HCT116 (cell line): ENCODE results near the gene VTI1A. TPM values are rescaled to one million over a fixed set of nuclear protein-coding genes. Genes with fewer than 3 reads are reported as not detected.

Experiments
- ATAC-seq: fragments of 200-7000 bp; cut with Tn5 transposase; 2 replicates; pipeline ENCODE4 v1.9.1; 2020; ENCODE audit warnings: mild to moderate bottlenecking, moderate library complexity
- BruUV-seq: library from RNA; stranded (reverse); fragments of 400-500 nt; replicated peaks from 2 replicates; lab custom pipeline; 2021; lab: Mats Ljungman, UMichigan
- CTCF ChIA-PET: fragments of 300-600 bp; sonication (Branson Sonifier 250); formaldehyde crosslinking; loops from one replicate; lab custom pipeline; 2021; ENCODE audit warnings: antibody characterized with exemption; lab: Charles Lee
- POLR2A ChIA-PET: fragments of 300-600, 350-600 bp; sonication (Branson Sonifier 250); formaldehyde crosslinking; loops from one replicate; lab custom pipeline; 2021; ENCODE audit warnings: antibody characterized with exemption; lab: Charles Lee
- RAD21 ChIA-PET, 2 experiments: fragments of 300-600 bp; sonication (Branson Sonifier 250); formaldehyde crosslinking; loops; one replicate each; lab custom pipeline; 2023; ENCODE audit warnings: low total read pairs in 2 of 2; ENCODE audit not compliant: uncharacterized antibody in 2 of 2, unreplicated experiment in 2 of 2, low non-redundant PET in 1 of 2; lab: Charles Lee
- DNase-seq: peaks from one replicate; pipeline ENCODE4 v3.0.0-alpha.2; 2010; ENCODE audit warnings: low read depth, low spot score
- H2AFZ ChIP-seq: fragments of 200-600 bp; shearing (Covaris generic), sonication (generic); 2 replicates; pipeline ENCODE4 v1.6.1; 2017; ENCODE audit warnings: low read depth, mixed run types, mixed read lengths, antibody characterized with exemption, low read length; ENCODE audit not compliant: poor library complexity, severe bottlenecking
- H3K27ac ChIP-seq: 2 replicates; pipeline ENCODE4 v1.5.1; 2012; ENCODE audit warnings: low read depth, low read length
- H3K27me3 ChIP-seq: fragments of 200-600 bp; sonication (generic); 2 replicates; pipeline ENCODE4 v1.6.1; 2016; ENCODE audit warnings: mixed run types, low read length, mixed read lengths; ENCODE audit not compliant: insufficient read depth
- H3K36me3 ChIP-seq, 2 experiments: fragments of 200-500 bp in 1 of 2; fragments of 200-600 bp in 1 of 2; sonication (Bioruptor generic) in 1 of 2; sonication (generic) in 1 of 2; 2 replicates each; pipeline versions ENCODE4 v1.5.1 to v1.6.1; 2014 to 2016; ENCODE audit warnings: low read length in 2 of 2, inconsistent platforms in 1 of 2, mixed read lengths in 1 of 2, mixed run types in 1 of 2; ENCODE audit not compliant: insufficient read depth in 2 of 2, control insufficient read depth in 1 of 2
- H3K4me1 ChIP-seq, 2 experiments: fragments of 200-600 bp in 1 of 2; sonication (generic) in 1 of 2; 2 replicates each; pipeline versions ENCODE4 v1.5.1 to v1.6.1; 2012 to 2017; ENCODE audit warnings: low read length in 2 of 2, inconsistent platforms in 1 of 2, mild to moderate bottlenecking in 1 of 2, mixed read lengths in 1 of 2, mixed run types in 1 of 2, moderate library complexity in 1 of 2; ENCODE audit not compliant: insufficient read depth in 2 of 2, control insufficient read depth in 1 of 2
- H3K4me2 ChIP-seq: fragments of 200-600 bp; sonication (generic); 2 replicates; pipeline ENCODE4 v1.6.1; 2017; ENCODE audit warnings: mixed run types, low read length, mixed read lengths
- H3K4me3 ChIP-seq, 2 experiments: fragments of 200-600 bp in 1 of 2; sonication (generic) in 1 of 2; replicated peaks in 1 of 2; 2 replicates each; pipeline ENCODE4 v1.5.1; 2011 to 2016; ENCODE audit warnings: low read length in 2 of 2, control low read depth in 1 of 2, low read depth in 1 of 2, mild to moderate bottlenecking in 1 of 2, mixed read lengths in 1 of 2, mixed run types in 1 of 2
- H3K79me2 ChIP-seq: fragments of 200-600 bp; sonication (generic); 2 replicates; pipeline ENCODE4 v1.6.1; 2017; ENCODE audit warnings: mild to moderate bottlenecking, mixed run types, low read length, moderate library complexity, mixed read lengths; ENCODE audit not compliant: insufficient read depth
- H3K9ac ChIP-seq: fragments of 200-600 bp; sonication (generic); 2 replicates; pipeline ENCODE4 v1.6.1; 2016; ENCODE audit warnings: low read length, mixed read lengths
- H3K9me2 ChIP-seq: fragments of 200-600 bp; sonication (generic), shearing (Covaris generic); 2 replicates; pipeline ENCODE4 v1.6.1; 2017; ENCODE audit warnings: mixed run types, mild to moderate bottlenecking, moderate library complexity; ENCODE audit not compliant: insufficient read depth
- H3K9me3 ChIP-seq, 2 experiments: fragments of 200-500 bp in 1 of 2; fragments of 200-600 bp in 1 of 2; sonication (Bioruptor generic) in 1 of 2; sonication (generic) in 1 of 2; 2 replicates each; pipeline ENCODE4 v1.6.1; 2014 to 2017; ENCODE audit warnings: low read length in 2 of 2, mixed read lengths in 2 of 2, inconsistent platforms in 1 of 2, low read depth in 1 of 2, mild to moderate bottlenecking in 1 of 2, mixed run types in 1 of 2, moderate library complexity in 1 of 2; ENCODE audit not compliant: control insufficient read depth in 1 of 2, insufficient read depth in 1 of 2
- H4K20me1 ChIP-seq: fragments of 200-600 bp; sonication (generic), shearing (Covaris generic); 2 replicates; pipeline ENCODE4 v1.6.1; 2017; ENCODE audit warnings: mixed run types, mild to moderate bottlenecking, moderate library complexity; ENCODE audit not compliant: insufficient read depth
- EGR1 ChIP-seq: IDR thresholded peaks from 2 replicates; pipeline ENCODE4 v1.6.1; 2012; ENCODE audit warnings: low read depth
- ELF1 ChIP-seq: IDR thresholded peaks from 2 replicates; pipeline ENCODE4 v1.6.1; 2012; ENCODE audit warnings: low read depth, borderline replicate concordance
- EZH2 ChIP-seq: fragments of 200-600 bp; sonication (generic); IDR thresholded peaks from 2 replicates; pipeline ENCODE4 v1.6.1; 2017; ENCODE audit warnings: antibody characterized with exemption, mixed run types
- EZH2phosphoT487 ChIP-seq: fragments of 200-600 bp; IDR thresholded peaks from 2 replicates; pipeline ENCODE4 v1.6.1; 2018; ENCODE audit warnings: antibody characterized with exemption, borderline replicate concordance
- FOSL1 ChIP-seq: IDR thresholded peaks from 2 replicates; pipeline ENCODE4 v1.6.1; 2012; ENCODE audit warnings: low read depth
- JUND ChIP-seq: IDR thresholded peaks from 2 replicates; pipeline ENCODE4 v1.6.1; 2012
- POLR2A ChIP-seq: IDR thresholded peaks from 2 replicates; pipeline ENCODE4 v1.7.0; 2011; ENCODE audit warnings: borderline replicate concordance; ENCODE audit not compliant: insufficient read depth, insufficient read length; ENCODE audit errors: extremely low read depth
- RAD21 ChIP-seq: IDR thresholded peaks from 2 replicates; pipeline ENCODE4 v1.6.1; 2012; ENCODE audit warnings: low read depth, mild to moderate bottlenecking
- SIN3A ChIP-seq: IDR thresholded peaks from 2 replicates; pipeline ENCODE4 v1.6.1; 2012; ENCODE audit warnings: low read depth
- ZFX ChIP-seq: fragments of 450-650 bp; IDR thresholded peaks from 2 replicates; pipeline ENCODE4 v1.6.1; 2017
- ZNF274 ChIP-seq: fragments of 200-500 bp; sonication (Bioruptor generic); IDR thresholded peaks from 2 replicates; pipeline ENCODE4 v1.6.1; 2014; ENCODE audit warnings: mild to moderate bottlenecking, low read depth, low read length, inconsistent platforms
- intact Hi-C: fragments of 100-400 bp; cut with micrococcal nuclease; formaldehyde crosslinking; loops from 2 replicates; pipeline ENCODE4 v1.10.0; 2022
- total RNA-seq: library from RNA; stranded (reverse); gene quantifications from one replicate; pipeline ENCODE4 v1.2.1, GENCODE V29; 2021; ENCODE audit not compliant: unreplicated experiment
- TF ChIP-seq, protein P1 (sequence below): IDR thresholded peaks from 2 replicates; pipeline ENCODE4 v1.6.1; 2012

Gene VTI1A
- total RNA-seq, 1 experiment from 2014 or later: 80.7 TPM

- ChIA-PET CTCF (no interaction called here), POLR2A (interaction anchor here (0.6 kb wide), 1 partner anchor 75 kb away, joined by 3 read pairs; no protein-coding TSS in a partner anchor)
Measured at GRCh38 chr10:112832959-112833358, 385.9 kb downstream of the VTI1A start.

GRCh38 chr10:112834751-112835181 lies 387.8 kb downstream of the VTI1A start:
- Histone ChIP-seq H3K9me2 (no peaks in the 10 kb centered on the region), H3K36me3 (no peaks in the 10 kb centered on the region), H3K4me3 (no peak overlapping the region), H3K27me3 (no peaks in the 10 kb centered on the region), H4K20me1 (no peaks in the 10 kb centered on the region), H3K4me2 (no peak overlapping the region), H3K4me1 (peaks cover 29 to 35% of the 10 kb centered on the region in 2 experiments), H3K79me2 (no peaks in the 10 kb centered on the region)
- BruUV-seq: no TSS peak
- POLR2A ChIA-PET: interaction anchor here (0.6 kb wide), 1 partner anchor 30 kb away, joined by 4 read pairs; no protein-coding TSS in a partner anchor
- ATAC-seq (no peak), DNase-seq (no peak)
- intact Hi-C loops: no loop called here
- TF ChIP-seq EZH2 (no peak), POLR2A (no peak), ELF1 (no peak), ZFX (no peak)
- TF ChIP-seq, all 23 proteins: peak for 0
- RAD21 ChIA-PET: no interaction called here
- no peak overlapping the region for H3K27ac ChIP-seq
- no peaks in the 10 kb centered on the region for H3K9me3 ChIP-seq
- CTCF ChIA-PET: no interaction called here
- no peak overlapping the region for H2AFZ ChIP-seq
- no peak overlapping the region for H3K9ac ChIP-seq

More at GRCh38 chr10:112832959-112833358, 385.9 kb downstream of the VTI1A start:
- BruUV-seq: no TSS peak
- no peaks in the 10 kb centered on the region for H3K27me3 ChIP-seq
- H3K4me3 ChIP-seq: no peak overlapping the region
- peak overlapping the region; percentile 18 for H3K27ac ChIP-seq
- no peak for TF ChIP-seq RAD21
- TF ChIP-seq FOSL1: no peak
- TF ChIP-seq EZH2phosphoT487: no peak
- no peak for TF ChIP-seq POLR2A
- no peak for TF ChIP-seq ELF1
- TF ChIP-seq ZNF274: no peak
- TF ChIP-seq EZH2: no peak
- no peak for TF ChIP-seq JUND
- TF ChIP-seq SIN3A: no peak
- TF ChIP-seq, protein P1, sequence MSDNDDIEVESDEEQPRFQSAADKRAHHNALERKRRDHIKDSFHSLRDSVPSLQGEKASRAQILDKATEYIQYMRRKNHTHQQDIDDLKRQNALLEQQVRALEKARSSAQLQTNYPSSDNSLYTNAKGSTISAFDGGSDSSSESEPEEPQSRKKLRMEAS: no peak
- no peak for TF ChIP-seq EGR1
- H3K9me3 ChIP-seq: no peaks in the 10 kb centered on the region
- peak overlapping the region; percentile 45 for H3K4me2 ChIP-seq
- H3K36me3 ChIP-seq: no peaks in the 10 kb centered on the region
- H2AFZ ChIP-seq: no peak overlapping the region
- H3K9me2 ChIP-seq: no peaks in the 10 kb centered on the region
- RAD21 ChIA-PET: no interaction called here
- peak overlapping the region; percentile 0; the same call in 1 of the 2 replicates for H3K9ac ChIP-seq
- ATAC-seq: no peak
- peaks cover 30 to 38% of the 10 kb centered on the region in 2 experiments for H3K4me1 ChIP-seq
- no peaks in the 10 kb centered on the region for H4K20me1 ChIP-seq
- no peak for DNase-seq
- H3K79me2 ChIP-seq: no peaks in the 10 kb centered on the region
- intact Hi-C loops: no loop called here
